H1 (cell line): ENCODE results near the gene PITPNM1.

Experiments
- CHD2 ChIP-seq: IDR thresholded peaks from 2 replicates; pipeline ENCODE4 v1.6.1; 2012; ENCODE audit warnings: low read length, improper control_type of control experiment
- CTCF ChIP-seq, 3 experiments: IDR thresholded peaks; 1 replicate in 2 of 3; 2 replicates in 1 of 3; pipeline versions ENCODE4 v1.5.1 to v1.6.1; 2011; ENCODE audit warnings: low read length in 3 of 3, mild to moderate bottlenecking in 3 of 3, inconsistent platforms in 2 of 3, low read depth in 1 of 3, moderate library complexity in 1 of 3; ENCODE audit not compliant: insufficient read depth in 1 of 3; ENCODE audit errors: control extremely low read depth in 1 of 3
- EP300 ChIP-seq, 2 experiments: IDR thresholded peaks; 1 replicate in 1 of 2; 2 replicates in 1 of 2; pipeline ENCODE4 v1.6.1; 2011 to 2012; ENCODE audit warnings: low read depth in 2 of 2, low read length in 2 of 2, mild to moderate bottlenecking in 2 of 2, borderline replicate concordance in 1 of 2, inconsistent platforms in 1 of 2, moderate library complexity in 1 of 2
- JUN ChIP-seq: IDR thresholded peaks from 2 replicates; pipeline ENCODE4 v1.6.1; 2011; ENCODE audit warnings: low read depth, mild to moderate bottlenecking, improper control_type of control experiment, low read length
- JUND ChIP-seq: IDR thresholded peaks from 2 replicates; pipeline ENCODE4 v1.6.1; 2011; ENCODE audit warnings: mild to moderate bottlenecking, improper control_type of control experiment, low read length
- POLR2A ChIP-seq, 2 experiments: IDR thresholded peaks; 1 replicate in 1 of 2; 2 replicates in 1 of 2; pipeline ENCODE4 v1.6.1; 2011; ENCODE audit warnings: low read depth in 2 of 2, low read length in 2 of 2, mild to moderate bottlenecking in 2 of 2; ENCODE audit errors: control extremely low read depth in 1 of 2
- SP1 ChIP-seq: IDR thresholded peaks from 2 replicates; pipeline ENCODE4 v1.6.1; 2011; ENCODE audit warnings: low read depth, low read length
- YY1 ChIP-seq: IDR thresholded peaks from 2 replicates; pipeline ENCODE4 v1.6.1; 2011; ENCODE audit warnings: low read depth, mild to moderate bottlenecking, low read length

- no peak for TF ChIP-seq JUND
- TF ChIP-seq CTCF (IDR thresholded peaks at IDR 0.05; ENCODE audit: control extremely low read depth in 1 of 3, insufficient read depth in 1 of 3, low read depth in 1 of 3, low read length in 3 of 3) = no peak
- no peak for TF ChIP-seq JUN
- no peak for TF ChIP-seq CHD2
- TF ChIP-seq EP300 (IDR thresholded peaks at IDR 0.05; ENCODE audit: borderline replicate concordance in 1 of 2, low read depth in 2 of 2, low read length in 2 of 2) = no peak
- no peak for TF ChIP-seq POLR2A (IDR thresholded peaks at IDR 0.05; ENCODE audit: control extremely low read depth in 1 of 2, low read depth in 2 of 2, low read length in 2 of 2)
- TF ChIP-seq SP1 = no peak
- no peak for TF ChIP-seq YY1
Observed at GRCh38 chr11:67442504-67443404, 62.4 kb downstream of the PITPNM1 start.
